NCI-H226 (cell line): ENCODE measurements around the gene PHOX2B.

Source experiments
- DNase-seq: peaks from one replicate; pipeline ENCODE4 v3.0.0-alpha.2; 2015

PHOX2B gene

DNA sequence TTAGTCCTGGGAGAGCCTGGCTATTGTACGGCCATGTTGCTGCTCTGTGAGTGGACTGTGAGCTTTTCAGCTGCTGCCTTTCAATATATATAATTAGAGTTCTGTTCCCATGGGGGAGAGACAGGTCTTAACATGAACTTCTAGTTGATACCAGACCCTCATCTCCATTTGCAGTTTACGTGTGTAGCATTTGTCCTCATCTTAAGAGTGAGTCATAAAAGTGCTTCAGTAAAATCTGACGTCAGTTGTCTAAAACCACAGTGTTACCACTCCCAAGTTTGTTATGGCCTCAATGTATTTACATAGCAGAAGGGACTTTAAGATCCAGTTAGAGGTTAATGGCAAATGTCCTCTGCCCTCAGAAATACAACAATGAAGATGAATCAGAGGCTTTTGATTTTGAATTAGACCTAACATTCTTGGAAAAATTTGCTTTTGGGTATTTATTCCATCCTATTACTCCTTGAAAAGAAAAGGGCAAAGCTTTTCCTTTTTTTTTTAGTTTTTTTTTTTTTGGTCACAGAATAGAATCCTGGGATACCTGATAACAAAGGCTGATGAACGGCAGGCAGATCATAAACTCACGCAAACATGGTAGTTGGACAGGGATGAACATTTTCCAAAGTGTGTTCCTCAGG, 38.6 kb downstream of the PHOX2B start:
- DNase-seq, result peak; percentile 34

DNA sequence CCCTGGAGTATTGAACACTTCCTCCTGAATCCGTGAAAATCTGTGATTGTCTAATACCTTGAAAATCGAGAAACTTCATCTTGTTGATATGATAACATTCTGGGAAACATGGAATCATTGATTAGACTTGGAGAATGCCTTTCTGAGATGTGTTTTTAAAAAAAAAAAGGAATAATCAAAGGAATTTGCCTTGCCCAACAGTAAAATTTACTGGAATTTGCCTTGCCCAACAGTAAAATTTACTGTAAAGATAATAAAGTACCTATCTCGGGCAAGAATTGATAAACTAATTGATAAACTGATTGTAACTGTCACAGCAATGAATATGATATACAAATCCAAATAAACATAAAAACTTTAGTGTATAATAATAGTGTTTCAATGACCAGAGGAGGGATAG, 44.7 kb downstream of the PHOX2B start:
- no peak for DNase-seq

DNA sequence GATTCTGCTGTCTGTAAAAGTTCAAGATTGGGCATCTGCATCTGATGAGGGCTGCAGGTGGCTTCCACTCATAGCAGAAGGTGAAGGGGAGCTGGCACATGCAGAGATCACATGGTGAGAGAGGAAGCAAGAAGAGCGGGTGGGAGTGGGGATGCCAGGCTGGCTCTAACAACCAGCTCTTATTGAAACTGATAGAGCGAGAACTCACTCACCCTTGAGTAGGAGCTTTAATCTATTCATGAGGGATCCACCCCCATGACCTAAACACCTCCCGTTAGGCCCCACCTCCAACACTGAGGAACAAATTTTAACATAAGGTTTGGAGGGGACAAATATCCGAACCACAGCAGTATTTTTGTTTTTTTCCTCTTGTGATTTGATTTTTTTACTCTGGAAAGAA, 45.8 kb downstream of the PHOX2B start:
- no peak for DNase-seq

DNA sequence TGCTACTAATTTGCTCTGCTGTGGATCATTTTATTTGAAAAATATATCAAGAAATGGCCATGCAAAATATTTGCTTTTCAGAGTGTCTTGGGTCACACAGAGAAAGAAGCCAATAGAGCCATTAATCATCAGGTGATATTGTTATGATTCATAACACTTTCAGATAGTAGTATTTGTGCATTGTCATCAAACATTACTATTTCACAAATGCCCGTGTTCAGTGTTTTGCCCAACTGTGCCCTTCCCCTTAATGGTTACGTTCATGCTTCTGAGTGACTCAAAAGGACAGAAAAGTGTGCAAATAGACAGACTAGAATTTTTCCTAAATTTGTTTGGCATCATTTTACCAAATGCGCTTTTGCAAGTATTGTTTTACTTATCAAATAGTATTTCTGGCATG, 46.5 kb downstream of the PHOX2B start:
- no peak for DNase-seq

DNA sequence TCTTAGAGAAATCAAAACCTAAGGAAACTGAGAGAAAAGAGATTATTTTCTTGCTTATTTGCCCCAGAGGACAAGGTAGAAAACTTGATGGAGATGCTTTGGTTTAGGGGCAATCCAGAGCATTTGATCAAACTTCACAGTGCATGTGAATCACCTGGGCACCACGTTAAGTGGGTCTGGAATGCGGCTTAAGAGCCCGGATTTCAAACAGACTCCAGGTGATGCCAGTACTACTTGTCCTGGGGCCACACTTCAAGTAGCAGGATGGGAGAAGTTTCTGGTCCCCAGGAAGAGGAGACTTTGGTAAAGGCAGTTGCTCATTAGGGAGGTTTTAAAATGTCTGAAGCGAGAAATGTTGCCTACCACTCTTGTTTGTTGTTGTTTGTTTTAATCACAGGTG, 51.8 kb downstream of the PHOX2B start:
- DNase-seq, result no peak

DNA sequence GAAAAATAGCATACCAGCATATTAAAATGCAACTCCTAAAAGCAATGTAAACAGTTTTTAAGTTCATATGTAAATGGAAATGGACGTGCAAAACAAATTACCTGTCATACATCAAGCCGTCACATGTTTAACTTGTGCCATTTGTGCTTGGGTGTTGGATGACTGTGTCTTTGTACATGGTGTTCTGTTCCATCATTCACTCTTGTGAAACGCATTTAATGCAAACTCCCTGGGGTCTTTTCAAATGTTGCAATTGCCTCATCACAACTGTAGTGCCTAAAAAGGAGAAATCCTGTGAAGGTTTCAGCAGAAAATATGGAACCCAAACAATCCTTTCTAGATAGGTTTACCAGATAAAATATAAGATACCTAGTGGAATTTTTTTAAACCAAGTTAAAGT, 52.4 kb downstream of the PHOX2B start:
- DNase-seq, result no peak
